BE2C (cell line): ENCODE results near the gene LIPG.
"Not testable (repeated sequence)": the region's sequence is repeated elsewhere in the genome, so short reads cannot be mapped to it uniquely, and the experiment has no call there.

Experiments used
- DNase-seq: peaks from one replicate; pipeline ENCODE4 v3.0.0-alpha.2; 2020
- H3K27me3 ChIP-seq: fragments of 250-450 bp; sonication (Bioruptor Pico); 2 replicates; pipeline ENCODE4 v1.5.1; 2020; ENCODE audit warnings: mild to moderate bottlenecking
- H3K36me3 ChIP-seq: fragments of 250-450 bp; sonication (Bioruptor Pico); 2 replicates; pipeline ENCODE4 v1.5.1; 2020; ENCODE audit warnings: mild to moderate bottlenecking
- H3K4me1 ChIP-seq: fragments of 250-450 bp; sonication (Bioruptor Pico); 2 replicates; pipeline ENCODE4 v1.5.1; 2020
- H3K4me3 ChIP-seq: 2 replicates; pipeline ENCODE4 v1.5.1; 2011; ENCODE audit warnings: low read depth, low read length
- H3K9me3 ChIP-seq: fragments of 250-450 bp; sonication (Bioruptor Pico); 2 replicates; pipeline ENCODE4 v1.5.1; 2020
- CTCF ChIP-seq: IDR thresholded peaks from 2 replicates; pipeline ENCODE4 v1.5.1; 2012; ENCODE audit warnings: mild to moderate bottlenecking, low read depth, low read length

LIPG gene

GRCh38 chr18:49572611-49573345 is 10.9 kb downstream of the LIPG start:
- Histone ChIP-seq H3K4me1 (no peaks in the 10 kb centered on the region), H3K36me3 (no peaks in the 10 kb centered on the region), H3K27me3 (no peaks in the 10 kb centered on the region), H3K9me3 (no peaks in the 10 kb centered on the region), H3K4me3 (no peak overlapping the region)
- no peak for TF ChIP-seq CTCF
- no peak for DNase-seq

GRCh38 chr18:49573835-49574234 is 12.0 kb downstream of the LIPG start:
- Histone ChIP-seq H3K9me3 (no peaks in the 10 kb centered on the region), H3K27me3 (no peaks in the 10 kb centered on the region), H3K36me3 (no peaks in the 10 kb centered on the region), H3K4me1 (no peaks in the 10 kb centered on the region), H3K4me3 (no peak overlapping the region)
- no peak for TF ChIP-seq CTCF
- no peak for DNase-seq

GRCh38 chr18:49579041-49579440 is 17.2 kb downstream of the LIPG start:
- H3K4me1 ChIP-seq, DNase-seq, H3K9me3 ChIP-seq, H3K36me3 ChIP-seq, H3K4me3 ChIP-seq, H3K27me3 ChIP-seq: not testable (repeated sequence)

- H3K4me3 ChIP-seq, H3K36me3 ChIP-seq, H3K4me1 ChIP-seq, DNase-seq, H3K27me3 ChIP-seq, H3K9me3 ChIP-seq: not testable (repeated sequence)
Measured at GRCh38 chr18:49579583-49579982, 17.7 kb downstream of the LIPG start.

GRCh38 chr18:49580279-49580678 is 18.4 kb downstream of the LIPG start:
- Histone ChIP-seq H3K36me3 (no peaks in the 10 kb centered on the region), H3K27me3 (0 out of 2 replicates have a peak, but pooled peaks cover 3% of the 10 kb centered on the region), H3K4me1 (no peaks in the 10 kb centered on the region), H3K9me3 (no peaks in the 10 kb centered on the region), H3K4me3 (no peak overlapping the region)
- no peak for DNase-seq
- no peak for TF ChIP-seq CTCF

- H3K27me3 ChIP-seq = 0 out of 2 replicates have a peak, but pooled peaks cover 3% of the 10 kb centered on the region
- no peaks in the 10 kb centered on the region for H3K9me3 ChIP-seq
- TF ChIP-seq CTCF = no peak
- no peak for DNase-seq
- H3K36me3 ChIP-seq = no peaks in the 10 kb centered on the region
- no peaks in the 10 kb centered on the region for H3K4me1 ChIP-seq
- no peak overlapping the region for H3K4me3 ChIP-seq
Measured at GRCh38 chr18:49581371-49581770, 19.5 kb downstream of the LIPG start.

- Histone ChIP-seq H3K36me3 (no peaks in the 10 kb centered on the region), H3K4me1 (no peaks in the 10 kb centered on the region), H3K27me3 (0 out of 2 replicates have a peak, but pooled peaks cover 3% of the 10 kb centered on the region), H3K4me3 (no peak overlapping the region), H3K9me3 (no peaks in the 10 kb centered on the region)
- TF ChIP-seq CTCF = no peak
- no peak for DNase-seq
Measured at GRCh38 chr18:49582579-49582978, 20.7 kb downstream of the LIPG start.
